Activated T-helper 1 cell treated with Interleukin-2 at 50 U/mL for 16 hours (primary cell): Measurements from ENCODE around the gene PRRC2B.

Experiments used
- DNase-seq: peaks from one replicate; pipeline ENCODE4 v3.0.0-alpha.2; 2020; ENCODE audit warnings: low read depth

Gene PRRC2B

GRCh38 chr9:131409458-131409992 lies 15.6 kb downstream of the PRRC2B start:
- DNase-seq, result no peak

- no peak for DNase-seq
Observed at GRCh38 chr9:131410044-131410491, 16.2 kb downstream of the PRRC2B start.

GRCh38 chr9:131411719-131412681 lies 18.1 kb downstream of the PRRC2B start:
- DNase-seq, result no peak

- no peak for DNase-seq
Observed at GRCh38 chr9:131416509-131416908, 22.6 kb downstream of the PRRC2B start.

- DNase-seq, result no peak
Observed at GRCh38 chr9:131417264-131418142, 23.6 kb downstream of the PRRC2B start.

GRCh38 chr9:131418143-131419025 lies 24.5 kb downstream of the PRRC2B start:
- DNase-seq, result no peak

GRCh38 chr9:131419026-131419614 lies 25.2 kb downstream of the PRRC2B start:
- no peak for DNase-seq

GRCh38 chr9:131419716-131420115 lies 25.8 kb downstream of the PRRC2B start:
- no peak for DNase-seq

- DNase-seq, result no peak
Observed at GRCh38 chr9:131420980-131421624, 27.2 kb downstream of the PRRC2B start.

- no peak for DNase-seq
Observed at GRCh38 chr9:131421691-131422090, 27.8 kb downstream of the PRRC2B start.

GRCh38 chr9:131422241-131422792 lies 28.4 kb downstream of the PRRC2B start:
- no peak for DNase-seq

GRCh38 chr9:131423171-131423581 lies 29.3 kb downstream of the PRRC2B start:
- DNase-seq, result no peak

GRCh38 chr9:131426545-131426944 lies 32.7 kb downstream of the PRRC2B start:
- no peak for DNase-seq

GRCh38 chr9:131429121-131430012 lies 35.5 kb downstream of the PRRC2B start:
- DNase-seq, result no peak

- no peak for DNase-seq
Observed at GRCh38 chr9:131432050-131432449, 38.2 kb downstream of the PRRC2B start.

- DNase-seq, result no peak
Observed at GRCh38 chr9:131432597-131433301, 38.9 kb downstream of the PRRC2B start.

- no peak for DNase-seq
Observed at GRCh38 chr9:131433302-131433854, 39.5 kb downstream of the PRRC2B start.

GRCh38 chr9:131434673-131435072 lies 40.8 kb downstream of the PRRC2B start:
- no peak for DNase-seq
